8988T (cell line): Measurements from ENCODE around the gene CCS.
"Not testable (repeated sequence)": the region's sequence is repeated elsewhere in the genome, so short reads cannot be mapped to it uniquely, and the experiment has no call there.

Experiments used
- DNase-seq: peaks from one replicate; pipeline ENCODE4 v3.0.0; 2011

Gene CCS

DNA sequence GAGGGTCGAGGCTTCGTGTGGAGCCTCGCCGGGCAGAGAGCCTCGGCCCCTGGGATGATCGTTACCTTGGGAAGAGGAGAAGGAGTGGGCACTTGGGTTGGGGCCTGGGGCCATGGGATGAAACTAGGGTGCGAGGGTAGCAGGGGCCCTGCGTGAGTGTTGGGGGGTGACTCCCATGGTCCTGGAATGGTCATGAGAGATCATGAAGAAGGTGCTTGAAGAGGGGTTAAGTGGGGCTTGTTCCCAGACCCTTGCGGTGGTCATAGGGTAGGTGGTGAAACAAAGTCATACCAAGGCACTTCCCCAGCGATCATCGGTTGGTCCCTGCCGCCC is 284 bp downstream of the CCS start:
- DNase-seq = no peak

DNA sequence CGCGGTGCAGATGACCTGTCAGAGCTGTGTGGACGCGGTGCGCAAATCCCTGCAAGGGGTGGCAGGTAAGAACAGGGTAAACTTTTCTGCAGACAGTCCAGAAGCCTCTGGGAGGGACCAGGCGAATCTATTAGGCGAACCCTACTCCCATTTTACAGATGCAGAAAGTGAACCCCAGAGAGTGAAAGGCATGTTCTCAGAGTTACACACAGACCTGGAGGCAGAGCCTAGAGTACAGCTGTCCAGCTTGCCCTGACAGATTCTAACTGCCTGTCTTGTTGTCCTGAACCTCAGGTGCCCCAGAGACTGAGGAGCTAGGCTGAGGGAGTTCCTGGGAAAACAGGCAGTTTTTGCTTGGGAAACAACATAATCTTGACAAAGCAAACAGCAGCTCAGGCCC is 665 bp downstream of the CCS start:
- DNase-seq = no peak

DNA sequence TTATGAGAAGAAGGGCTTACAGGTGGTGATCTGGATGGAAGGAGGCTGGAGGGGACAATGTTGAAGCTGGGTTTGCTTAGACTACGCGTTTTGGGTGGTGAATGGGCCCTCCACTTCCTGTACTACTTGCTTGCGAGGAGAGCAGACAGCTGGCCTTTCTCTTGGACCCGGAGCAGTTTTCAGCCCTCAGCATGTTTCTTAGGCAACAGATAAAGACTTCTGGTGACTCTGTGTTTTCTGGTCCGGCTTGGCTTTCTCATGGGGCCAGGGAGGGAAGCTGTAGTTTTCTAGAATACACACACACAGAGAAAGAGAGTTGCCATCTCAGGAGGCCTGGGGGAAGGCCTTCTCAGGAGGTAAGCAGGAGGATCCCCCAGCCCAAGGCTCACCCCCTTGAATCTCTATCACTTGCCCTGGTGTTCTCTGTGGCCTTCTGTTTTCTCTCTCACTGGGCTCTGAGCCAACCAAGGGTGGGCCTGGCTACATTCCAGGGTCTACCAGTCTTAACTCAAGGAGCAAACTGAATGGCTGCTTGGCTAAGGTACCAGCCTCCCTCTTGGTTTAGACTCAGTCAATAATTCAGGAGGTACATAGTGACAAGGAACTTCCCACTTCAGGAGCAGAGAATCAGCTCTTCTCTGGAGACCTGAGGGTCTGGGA is 2.4 kb downstream of the CCS start:
- no peak for DNase-seq

DNA sequence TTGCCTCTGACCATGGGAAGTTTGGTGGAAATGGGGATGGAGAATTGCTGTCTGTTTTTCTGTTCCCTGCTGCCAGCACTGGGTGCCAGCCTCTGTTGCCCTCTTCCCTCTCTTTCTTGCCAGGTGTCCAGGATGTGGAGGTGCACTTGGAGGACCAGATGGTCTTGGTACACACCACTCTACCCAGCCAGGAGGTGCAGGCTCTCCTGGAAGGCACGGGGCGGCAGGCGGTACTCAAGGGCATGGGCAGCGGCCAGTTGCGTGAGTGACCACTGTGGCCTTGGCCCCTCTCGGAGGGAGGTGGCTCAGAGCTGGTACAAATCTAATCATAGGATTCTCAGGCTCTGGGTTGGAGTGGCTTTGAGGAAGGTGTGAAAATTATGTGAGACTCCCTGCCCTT is 6.0 kb downstream of the CCS start:
- DNase-seq = no peak

DNA sequence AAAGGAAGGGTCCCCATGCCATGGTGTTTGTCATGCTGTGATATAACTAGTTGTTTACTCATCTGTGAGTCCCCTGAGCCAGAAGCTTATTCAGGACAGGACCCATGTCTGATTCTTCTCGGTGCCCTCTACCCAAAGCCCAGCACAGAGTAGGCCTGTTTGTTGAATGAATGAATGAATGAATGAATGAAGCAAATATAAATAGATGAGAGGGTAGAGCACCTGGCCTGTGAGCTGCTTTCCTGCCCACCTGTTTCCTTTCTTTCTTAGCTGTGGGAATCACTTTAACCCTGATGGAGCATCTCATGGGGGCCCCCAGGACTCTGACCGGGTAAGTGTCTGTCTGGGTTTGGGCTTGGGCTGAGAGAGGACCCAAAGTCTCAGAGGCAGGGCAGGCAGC is 7.2 kb downstream of the CCS start:
- DNase-seq = no peak

DNA sequence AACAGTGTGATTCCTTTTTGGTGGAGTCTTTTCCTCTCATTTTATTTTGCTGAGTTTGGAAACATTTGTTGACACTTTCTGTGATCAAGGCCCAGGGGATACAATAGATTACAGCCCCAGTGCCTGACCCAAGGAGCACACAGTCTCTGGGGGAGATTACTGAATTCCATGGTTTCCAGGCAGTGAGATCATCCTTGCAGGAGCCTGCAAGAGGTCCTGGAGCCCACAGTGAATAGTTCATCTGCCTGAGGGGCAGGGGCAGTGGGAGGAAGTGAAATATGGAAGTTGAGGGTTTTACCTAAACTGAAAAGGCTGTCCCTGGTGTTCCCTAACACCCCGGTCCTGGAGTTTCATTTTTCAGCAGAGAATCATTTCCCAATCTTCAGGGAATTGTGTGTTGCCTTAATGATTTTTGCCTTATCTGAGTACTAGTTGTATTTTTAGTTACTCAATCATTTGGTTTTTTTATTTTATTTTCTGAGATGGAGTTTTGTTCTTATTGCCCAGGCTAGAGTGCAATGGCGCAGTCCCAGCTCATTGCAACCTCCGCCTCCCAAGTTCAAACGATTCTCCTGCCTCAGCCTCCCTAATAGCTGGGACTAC is 7.7 kb downstream of the CCS start:
- DNase-seq = no peak

DNA sequence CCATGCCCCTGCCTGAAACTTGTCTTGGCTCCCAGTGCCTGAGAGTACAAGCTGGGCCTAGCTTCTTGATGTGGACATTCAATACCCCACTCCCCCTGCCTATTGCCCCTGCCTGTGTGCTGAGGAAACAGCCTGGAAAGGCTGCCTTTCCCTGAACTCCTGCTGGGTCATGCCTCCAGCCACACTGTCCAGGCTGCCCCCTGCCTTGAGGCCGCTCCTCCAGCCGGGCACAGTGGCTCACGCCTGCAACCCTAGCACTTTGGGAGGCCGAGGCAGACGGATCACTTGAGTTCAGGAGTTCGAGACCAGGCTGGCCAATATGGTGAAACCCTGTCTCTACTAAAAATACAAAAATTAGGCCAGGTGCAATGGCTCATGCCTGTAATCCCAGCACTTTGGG is 10.1 kb downstream of the CCS start:
- DNase-seq = no peak

DNA sequence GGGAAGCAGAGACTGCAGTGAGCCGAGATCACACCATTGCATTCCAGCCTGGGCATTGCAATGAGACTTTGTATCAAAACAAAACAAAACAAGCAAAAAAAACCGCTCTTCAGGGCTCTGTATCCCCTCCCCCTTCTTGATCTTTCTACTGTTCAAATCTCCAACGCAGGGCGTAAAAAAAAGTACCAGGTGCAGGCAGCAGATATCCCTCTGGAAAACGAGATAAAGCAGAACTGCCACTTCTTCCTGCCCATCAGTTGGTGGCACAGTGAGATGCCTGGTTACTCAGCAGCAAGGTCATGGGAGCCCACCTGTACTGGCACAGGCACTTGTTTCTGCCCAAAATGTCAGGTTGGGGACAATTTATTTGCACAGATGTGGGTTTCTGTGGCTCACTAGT is 11.2 kb downstream of the CCS start:
- DNase-seq = no peak

DNA sequence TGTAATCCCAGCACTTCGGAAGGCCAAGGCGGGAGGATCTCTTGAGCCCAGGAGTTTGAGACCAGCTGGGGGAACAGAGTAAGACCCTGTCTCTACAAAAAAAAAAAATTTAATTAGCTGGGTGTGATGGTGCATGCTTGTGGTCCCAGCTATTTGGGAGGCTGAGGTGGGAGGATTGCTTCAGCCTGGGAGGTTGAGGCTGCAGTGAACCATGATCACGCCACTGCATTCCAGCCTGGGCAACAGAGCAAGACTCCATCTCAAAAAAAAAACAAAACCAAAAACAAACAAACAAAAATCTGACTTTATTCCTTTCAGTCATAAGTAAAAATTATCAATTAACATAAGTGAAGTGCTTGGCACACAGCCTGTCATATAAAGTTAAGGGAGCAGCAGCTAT is 13.6 kb downstream of the CCS start:
- DNase-seq = not testable (repeated sequence)

DNA sequence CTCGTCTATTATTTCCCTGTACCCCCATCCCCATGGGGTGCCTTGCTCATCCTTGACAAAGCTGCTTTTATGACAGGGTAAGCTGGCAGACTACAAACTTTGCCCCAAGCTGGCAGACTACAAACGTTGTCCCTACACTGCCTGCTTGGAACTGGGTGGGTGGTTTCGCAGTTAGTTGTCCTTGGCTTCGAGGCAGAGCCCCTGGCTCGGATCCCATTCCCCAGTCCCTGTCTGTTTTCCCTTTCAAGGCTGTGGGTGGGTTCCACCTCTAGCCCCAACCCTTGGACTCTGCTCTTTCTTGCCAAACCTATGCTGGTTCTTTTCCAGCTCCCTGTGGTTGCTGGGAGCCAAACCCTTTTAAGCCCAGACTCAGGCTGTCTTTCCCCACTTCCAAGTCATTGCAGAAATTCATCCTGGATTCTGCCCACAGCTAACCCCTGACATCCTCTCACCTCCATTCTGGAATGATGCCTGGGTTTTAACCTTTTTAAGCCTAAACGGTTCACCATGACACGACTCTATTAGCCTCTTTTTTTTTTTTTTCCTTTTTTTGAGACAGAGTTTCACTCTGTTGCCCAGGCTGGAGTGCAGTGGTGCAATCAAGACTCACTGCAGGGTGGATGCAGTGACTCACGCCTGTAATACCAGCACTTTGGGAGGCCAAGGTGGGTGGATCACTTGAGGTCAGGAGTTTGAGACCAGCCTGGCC is 14.3 kb downstream of the CCS start:
- no peak for DNase-seq

DNA sequence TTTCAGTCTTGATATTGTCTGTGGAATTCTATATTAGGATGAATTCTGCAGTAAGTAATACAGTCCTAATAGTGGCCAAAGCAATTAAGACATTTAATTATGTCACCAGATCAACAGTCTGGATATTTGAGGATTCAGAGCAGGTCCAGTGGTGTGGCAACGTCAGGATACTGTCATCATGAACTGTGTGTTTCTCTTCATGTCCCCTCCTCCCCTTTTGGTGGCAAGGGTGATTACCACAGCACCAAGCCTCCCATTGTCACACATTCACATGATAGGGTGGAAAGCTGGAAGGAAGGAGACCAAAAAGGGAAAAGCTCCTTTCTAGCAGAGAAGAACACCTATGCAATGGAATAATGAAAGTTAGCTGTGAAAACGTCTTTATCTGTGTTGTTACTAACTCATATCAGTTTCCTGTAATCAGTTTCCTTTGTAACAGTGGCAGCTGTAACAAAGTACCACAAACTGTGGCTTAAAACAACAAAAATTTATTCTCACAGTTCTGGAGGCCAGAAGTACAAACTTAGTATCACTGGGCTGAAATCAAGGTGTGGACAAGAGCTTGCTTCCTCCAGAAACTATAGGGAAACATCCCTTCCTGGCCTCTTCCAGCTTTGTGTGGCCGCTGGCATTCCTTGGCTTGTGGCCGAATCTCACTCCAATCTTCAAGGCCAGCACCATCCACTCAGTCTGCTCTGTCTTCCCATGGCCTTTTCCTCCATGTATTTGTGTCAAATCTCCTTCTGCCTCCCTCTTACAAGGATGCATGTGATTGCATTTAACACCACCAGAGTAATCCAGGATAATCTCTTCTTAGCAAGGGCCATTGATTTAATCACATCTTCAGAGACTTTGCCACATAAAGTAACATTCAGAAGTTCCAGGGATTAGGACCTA is 17.0 kb downstream of the CCS start:
- DNase-seq = no peak

DNA sequence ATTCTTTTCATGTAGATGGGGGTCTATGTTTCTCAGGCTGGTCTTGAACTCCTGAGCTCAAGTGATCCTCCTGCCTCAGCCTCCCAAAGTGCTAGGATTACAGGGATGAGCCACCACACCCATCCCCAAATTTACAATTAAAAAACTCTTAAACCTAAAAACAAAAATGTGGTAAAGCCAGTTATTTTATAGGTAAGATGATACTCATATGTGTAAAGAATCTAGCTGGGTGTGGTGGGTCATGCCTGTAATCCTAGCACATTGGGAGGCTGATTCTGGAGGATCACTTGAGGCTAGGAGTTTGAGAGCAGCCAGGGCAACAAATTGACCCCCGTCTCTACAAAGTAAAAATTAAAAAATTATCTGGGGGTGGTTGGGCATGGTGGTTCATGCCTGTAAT is 19.5 kb downstream of the CCS start:
- DNase-seq = no peak

DNA sequence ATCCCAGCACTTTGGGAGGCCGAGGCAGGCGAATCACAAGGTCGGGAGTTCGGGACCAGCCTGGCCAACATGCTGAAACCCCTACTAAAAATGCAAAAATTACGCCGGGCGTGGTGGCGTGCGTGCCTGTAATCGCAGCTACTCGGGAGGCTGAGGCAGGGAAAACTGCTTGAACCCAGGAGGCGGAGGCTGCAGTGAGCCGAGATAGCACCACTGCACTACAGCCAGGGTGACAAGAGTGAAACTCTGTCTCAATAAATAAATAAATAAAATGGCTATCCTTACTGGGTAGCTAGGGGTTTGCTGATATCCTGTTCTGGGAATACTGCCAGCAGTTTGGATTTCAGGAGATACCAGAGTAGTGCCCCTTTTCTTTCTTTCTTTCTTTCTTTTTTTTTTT is 21.1 kb downstream of the CCS start:
- no peak for DNase-seq

DNA sequence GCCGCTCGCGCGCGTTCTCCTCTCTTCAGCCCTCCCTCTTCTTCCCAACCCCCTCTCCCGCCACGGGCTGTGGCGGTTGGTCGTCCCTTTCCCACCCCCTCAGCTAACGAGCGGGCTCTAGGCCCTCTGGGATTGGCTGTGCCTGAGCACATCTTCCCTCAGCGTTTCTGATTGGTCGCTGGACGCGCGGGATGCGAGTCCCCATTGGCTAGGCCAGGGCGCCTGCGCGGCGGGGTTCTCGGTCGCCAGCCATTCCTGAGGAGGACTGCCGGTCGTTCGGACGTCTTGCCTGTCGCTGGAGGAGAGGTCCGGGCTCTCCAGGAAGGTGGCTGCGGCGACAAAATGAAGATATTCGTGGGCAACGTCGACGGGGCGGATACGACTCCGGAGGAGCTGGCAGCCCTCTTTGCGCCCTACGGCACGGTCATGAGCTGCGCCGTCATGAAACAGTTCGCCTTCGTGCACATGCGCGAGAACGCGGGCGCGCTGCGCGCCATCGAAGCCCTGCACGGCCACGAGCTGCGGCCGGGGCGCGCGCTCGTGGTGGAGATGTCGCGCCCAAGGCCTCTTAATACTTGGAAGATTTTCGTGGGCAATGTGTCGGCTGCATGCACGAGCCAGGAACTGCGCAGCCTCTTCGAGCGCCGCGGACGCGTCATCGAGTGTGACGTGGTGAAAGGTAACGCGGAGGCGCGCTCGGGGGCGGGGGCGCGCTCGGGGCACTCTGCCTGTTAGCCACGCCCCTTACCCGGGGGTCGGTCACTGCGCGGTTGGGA is 23.6 kb downstream of the CCS start, which contains the start of gene RBM14:
RBM14 (plus strand) TSS at position 252 of the 776 bp plus-strand sequence; CDS start at position 343, 91 bp downstream.
- peak; percentile 99 for DNase-seq

DNA sequence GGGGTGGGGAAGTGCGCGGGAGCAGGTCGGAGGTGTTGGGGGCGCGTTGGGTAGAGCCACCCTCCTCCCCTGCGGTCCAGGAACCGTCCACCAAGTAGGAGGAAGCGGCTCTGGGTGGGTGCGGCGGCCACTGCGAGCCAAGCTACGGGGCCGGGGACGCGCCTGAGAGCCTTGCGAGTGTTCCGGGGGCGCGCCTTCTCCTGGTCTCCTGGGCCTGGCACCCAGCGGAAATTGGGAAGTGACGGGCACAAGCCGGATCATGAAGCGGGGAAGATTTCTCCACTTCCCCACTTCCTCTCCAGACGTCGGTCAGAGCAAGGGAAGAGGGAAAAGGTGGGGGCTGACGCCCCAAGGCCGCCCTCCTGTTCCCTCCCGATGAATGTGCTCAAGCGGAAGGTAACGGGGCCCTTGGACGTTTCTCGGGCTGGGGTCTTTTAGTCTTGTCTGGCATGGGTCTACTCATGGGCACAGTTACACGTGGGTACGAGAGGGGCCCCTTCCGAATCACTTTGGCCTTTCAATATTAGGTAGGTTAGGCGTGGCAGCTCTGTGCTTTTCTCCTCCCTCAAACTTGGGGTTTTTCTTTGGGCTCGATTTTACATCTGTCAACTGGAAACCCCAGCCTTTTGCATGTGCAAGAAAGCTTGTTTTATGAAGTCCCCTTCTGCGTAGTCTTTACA is 24.3 kb downstream of the CCS start:
- DNase-seq = no peak

DNA sequence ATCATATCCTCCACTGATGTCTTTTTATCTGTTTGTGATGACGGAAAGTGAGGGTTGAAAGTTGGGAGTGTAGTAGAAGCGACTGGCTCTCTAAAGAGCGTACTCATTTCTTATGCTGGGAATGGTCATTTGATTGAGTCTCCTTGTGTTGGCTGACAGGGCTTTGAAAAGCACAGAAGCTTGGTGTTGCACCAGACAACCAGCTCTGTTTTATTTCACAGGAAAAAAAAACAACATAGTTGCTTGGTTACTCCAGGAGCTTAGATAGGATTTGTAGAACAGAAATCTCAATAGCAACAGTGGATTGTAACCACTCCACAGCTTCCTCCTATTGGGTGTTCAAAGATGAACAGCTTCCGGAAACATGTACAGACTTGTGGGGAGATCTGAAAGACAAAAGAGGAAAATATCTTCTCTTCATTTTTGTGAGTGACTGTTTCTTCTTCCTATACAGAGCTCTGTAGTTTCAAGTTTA is 26.1 kb downstream of the CCS start:
- no peak for DNase-seq

DNA sequence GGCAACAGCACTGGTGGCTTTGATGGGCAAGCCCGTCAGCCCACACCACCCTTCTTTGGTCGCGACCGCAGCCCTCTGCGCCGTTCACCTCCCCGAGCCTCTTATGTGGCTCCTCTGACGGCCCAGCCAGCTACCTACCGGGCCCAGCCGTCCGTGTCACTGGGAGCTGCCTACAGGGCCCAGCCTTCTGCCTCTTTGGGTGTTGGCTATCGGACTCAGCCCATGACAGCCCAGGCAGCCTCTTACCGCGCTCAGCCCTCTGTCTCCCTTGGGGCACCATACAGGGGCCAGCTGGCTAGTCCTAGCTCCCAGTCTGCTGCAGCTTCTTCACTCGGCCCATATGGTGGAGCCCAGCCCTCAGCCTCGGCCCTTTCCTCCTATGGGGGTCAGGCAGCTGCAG is 31.5 kb downstream of the CCS start:
- DNase-seq = no peak

DNA sequence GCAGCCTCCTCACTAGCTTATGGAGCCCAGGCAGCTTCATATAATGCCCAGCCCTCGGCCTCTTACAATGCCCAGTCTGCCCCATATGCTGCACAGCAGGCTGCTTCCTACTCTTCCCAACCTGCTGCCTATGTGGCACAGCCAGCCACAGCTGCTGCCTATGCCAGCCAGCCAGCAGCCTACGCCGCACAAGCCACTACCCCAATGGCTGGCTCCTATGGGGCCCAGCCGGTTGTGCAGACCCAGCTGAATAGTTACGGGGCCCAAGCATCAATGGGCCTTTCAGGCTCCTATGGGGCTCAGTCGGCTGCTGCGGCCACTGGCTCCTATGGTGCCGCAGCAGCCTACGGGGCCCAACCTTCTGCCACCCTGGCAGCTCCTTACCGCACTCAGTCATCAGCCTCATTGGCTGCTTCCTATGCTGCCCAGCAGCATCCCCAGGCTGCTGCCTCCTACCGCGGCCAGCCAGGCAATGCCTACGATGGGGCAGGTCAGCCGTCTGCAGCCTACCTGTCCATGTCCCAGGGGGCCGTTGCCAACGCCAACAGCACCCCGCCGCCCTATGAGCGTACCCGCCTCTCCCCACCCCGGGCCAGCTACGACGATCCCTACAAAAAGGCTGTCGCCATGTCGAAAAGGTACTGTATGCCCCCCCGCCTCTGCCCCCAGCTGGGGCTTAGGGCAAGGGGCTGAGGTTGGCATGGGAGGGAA is 32.2 kb downstream of the CCS start:
- no peak for DNase-seq

DNA sequence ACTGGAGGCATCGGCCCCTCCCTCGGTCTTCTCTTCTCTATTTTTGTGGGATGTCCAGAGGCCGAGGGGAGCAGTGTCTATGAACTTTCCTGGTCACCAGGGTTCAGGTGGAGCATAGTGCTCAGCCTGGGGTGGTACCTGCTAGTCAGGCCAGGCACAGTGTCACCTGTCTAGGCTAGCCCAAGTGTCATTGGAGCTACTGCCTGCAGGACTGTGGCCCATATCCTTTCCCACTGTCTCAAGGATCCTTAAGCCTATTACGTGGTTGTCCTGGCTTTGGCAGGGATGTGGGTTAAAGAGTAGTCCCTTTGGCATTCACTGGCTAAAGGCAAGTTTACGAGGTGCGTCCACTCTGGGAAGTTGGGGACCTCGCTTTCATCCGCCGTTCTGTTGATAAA is 32.8 kb downstream of the CCS start:
- DNase-seq = no peak

DNA sequence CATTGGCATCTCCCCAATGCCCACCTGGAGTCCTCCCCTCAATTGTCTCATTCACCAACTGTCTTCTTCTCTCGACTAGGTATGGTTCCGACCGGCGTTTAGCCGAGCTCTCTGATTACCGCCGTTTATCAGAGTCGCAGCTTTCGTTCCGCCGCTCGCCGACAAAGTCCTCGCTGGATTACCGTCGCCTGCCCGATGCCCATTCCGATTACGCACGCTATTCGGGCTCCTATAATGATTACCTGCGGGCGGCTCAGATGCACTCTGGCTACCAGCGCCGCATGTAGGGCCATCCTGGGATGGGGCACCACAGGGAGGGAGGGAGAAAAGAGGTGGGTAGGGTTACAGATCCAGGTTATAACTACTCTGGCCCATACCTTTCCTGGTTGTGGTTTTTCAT is 33.4 kb downstream of the CCS start:
- no peak for DNase-seq

DNA sequence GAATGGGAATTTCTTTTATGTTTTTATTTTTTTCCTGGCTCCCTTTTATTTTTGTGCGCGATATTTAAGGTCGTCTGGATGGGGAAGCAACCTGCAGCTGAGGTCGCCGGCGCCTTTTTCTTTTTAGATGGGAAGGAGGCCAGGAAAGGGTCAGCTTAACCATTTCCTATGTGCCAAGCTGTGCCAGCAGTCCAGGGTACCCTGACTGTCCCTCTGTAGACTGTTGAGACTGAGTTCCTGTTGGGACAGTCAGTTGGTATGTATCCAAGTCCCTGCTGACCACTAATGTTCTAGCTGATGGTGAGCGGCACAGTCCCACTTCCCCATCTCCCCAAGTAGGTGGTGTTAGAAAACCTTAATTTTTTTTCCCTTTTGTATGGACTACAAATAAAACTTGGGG is 33.9 kb downstream of the CCS start:
- no peak for DNase-seq
